Activated naive CD8-positive, alpha-beta T cell (primary cell): ENCODE measurements around the gene TTC39B.

Experiments
- H3K27ac Mint-ChIP-seq: one replicate; pipeline ENCODE4 v1.8.0; 2021; ENCODE audit warnings: mixed read lengths
- H3K27me3 Mint-ChIP-seq: one replicate; pipeline ENCODE4 v1.8.0; 2021; ENCODE audit warnings: mixed read lengths
- H3K36me3 Mint-ChIP-seq: one replicate; pipeline ENCODE4 v1.8.0; 2021; ENCODE audit warnings: mixed read lengths
- H3K4me1 Mint-ChIP-seq: one replicate; pipeline ENCODE4 v1.8.0; 2021; ENCODE audit warnings: low read depth, mixed read lengths
- H3K4me3 Mint-ChIP-seq: one replicate; pipeline ENCODE4 v1.8.0; 2021; ENCODE audit warnings: mild to moderate bottlenecking, mixed read lengths
- H3K9me3 Mint-ChIP-seq: one replicate; pipeline ENCODE4 v1.8.0; 2021; ENCODE audit warnings: low read depth, mixed read lengths

The TTC39B gene

DNA sequence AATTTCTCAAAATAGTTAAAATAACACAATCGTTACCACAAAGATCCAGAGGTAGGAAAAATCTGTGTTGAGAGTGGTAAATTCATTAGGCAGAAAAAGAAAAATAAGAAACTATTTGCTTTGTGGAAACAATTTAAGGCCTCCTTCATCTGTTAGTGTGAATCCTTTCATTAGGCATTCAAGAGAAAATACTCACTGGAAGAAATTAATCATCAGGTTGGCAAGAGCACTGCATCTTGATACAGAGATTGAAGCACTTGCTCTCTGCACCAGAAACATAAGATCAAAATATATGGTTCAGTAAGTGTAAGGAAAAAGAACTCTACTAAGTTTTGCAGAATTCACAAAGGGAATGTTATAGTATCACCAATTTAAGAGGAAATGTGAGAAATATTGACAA, 44.4 kb downstream of the TTC39B start:
- peaks cover 19% of the 10 kb centered on the region for H3K4me1 Mint-ChIP-seq
- no peak overlapping the region for H3K4me3 Mint-ChIP-seq
- H3K9me3 Mint-ChIP-seq = no peaks in the 10 kb centered on the region
- H3K27ac Mint-ChIP-seq = no peak overlapping the region
- peaks cover 27% of the 10 kb centered on the region for H3K36me3 Mint-ChIP-seq
- no peaks in the 10 kb centered on the region for H3K27me3 Mint-ChIP-seq

- H3K36me3 Mint-ChIP-seq = peaks cover 11% of the 10 kb centered on the region
- no peaks in the 10 kb centered on the region for H3K27me3 Mint-ChIP-seq
- peaks cover 12% of the 10 kb centered on the region for H3K4me1 Mint-ChIP-seq
- no peak overlapping the region for H3K4me3 Mint-ChIP-seq
- no peaks in the 10 kb centered on the region for H3K9me3 Mint-ChIP-seq
- H3K27ac Mint-ChIP-seq = no peak overlapping the region
These were observed 50.6 kb downstream of the TTC39B start for GRCh38 chr9:15256426-15256825.

DNA sequence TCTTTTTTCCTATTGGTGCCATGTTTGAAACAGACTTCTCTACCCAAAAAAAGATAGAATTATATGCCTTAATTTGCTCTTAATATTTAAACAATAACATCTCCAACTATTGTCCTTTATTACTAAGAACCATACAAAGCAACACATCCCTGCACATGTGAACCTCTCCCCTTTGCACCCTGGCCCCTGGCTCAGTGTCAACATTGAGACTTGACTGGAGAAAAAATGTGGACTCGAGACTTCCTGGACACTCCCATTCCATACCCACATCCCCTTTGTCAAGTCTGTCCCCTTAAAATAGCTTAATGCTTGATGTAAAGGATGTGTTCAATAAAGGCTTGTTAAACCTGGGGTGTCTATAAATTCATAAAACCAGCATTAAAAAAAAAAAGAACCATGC, 53.2 kb downstream of the TTC39B start:
- Mint-ChIP-seq H3K27me3 (no peaks in the 10 kb centered on the region), H3K4me1 (peaks cover 32% of the 10 kb centered on the region), H3K27ac (no peak overlapping the region), H3K36me3 (peaks cover 6% of the 10 kb centered on the region), H3K4me3 (no peak overlapping the region), H3K9me3 (no peaks in the 10 kb centered on the region)

DNA sequence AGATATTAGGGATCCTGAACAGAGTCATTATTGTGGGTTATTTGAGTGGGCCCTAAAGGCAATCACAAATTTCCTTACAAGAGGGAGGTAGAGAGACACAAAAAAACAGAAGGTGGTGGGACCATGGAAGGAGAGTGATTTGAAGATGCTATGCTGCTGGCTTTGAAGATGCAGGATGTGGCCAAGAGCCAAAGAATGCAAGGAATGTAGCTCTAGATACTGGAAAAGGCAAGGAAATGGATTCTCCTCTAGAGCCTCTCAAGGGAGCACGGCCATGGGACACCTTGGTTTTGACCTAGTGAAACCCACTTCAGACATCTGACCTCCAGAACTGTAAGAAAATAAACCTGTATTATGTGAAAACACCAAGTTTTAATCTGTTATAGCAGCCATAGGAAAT, 53.8 kb downstream of the TTC39B start:
- H3K36me3 Mint-ChIP-seq = peaks cover 5% of the 10 kb centered on the region
- H3K27ac Mint-ChIP-seq = no peak overlapping the region
- H3K27me3 Mint-ChIP-seq = no peaks in the 10 kb centered on the region
- H3K9me3 Mint-ChIP-seq = no peaks in the 10 kb centered on the region
- H3K4me1 Mint-ChIP-seq = peaks cover 35% of the 10 kb centered on the region
- no peak overlapping the region for H3K4me3 Mint-ChIP-seq

GRCh38 chr9:15249981-15250380, 57.0 kb downstream of the TTC39B start:
- H3K27me3 Mint-ChIP-seq = no peaks in the 10 kb centered on the region
- no peaks in the 10 kb centered on the region for H3K9me3 Mint-ChIP-seq
- peaks cover 54% of the 10 kb centered on the region for H3K4me1 Mint-ChIP-seq
- no peak overlapping the region for H3K27ac Mint-ChIP-seq
- H3K36me3 Mint-ChIP-seq = peaks cover 6% of the 10 kb centered on the region
- no peak overlapping the region for H3K4me3 Mint-ChIP-seq

DNA sequence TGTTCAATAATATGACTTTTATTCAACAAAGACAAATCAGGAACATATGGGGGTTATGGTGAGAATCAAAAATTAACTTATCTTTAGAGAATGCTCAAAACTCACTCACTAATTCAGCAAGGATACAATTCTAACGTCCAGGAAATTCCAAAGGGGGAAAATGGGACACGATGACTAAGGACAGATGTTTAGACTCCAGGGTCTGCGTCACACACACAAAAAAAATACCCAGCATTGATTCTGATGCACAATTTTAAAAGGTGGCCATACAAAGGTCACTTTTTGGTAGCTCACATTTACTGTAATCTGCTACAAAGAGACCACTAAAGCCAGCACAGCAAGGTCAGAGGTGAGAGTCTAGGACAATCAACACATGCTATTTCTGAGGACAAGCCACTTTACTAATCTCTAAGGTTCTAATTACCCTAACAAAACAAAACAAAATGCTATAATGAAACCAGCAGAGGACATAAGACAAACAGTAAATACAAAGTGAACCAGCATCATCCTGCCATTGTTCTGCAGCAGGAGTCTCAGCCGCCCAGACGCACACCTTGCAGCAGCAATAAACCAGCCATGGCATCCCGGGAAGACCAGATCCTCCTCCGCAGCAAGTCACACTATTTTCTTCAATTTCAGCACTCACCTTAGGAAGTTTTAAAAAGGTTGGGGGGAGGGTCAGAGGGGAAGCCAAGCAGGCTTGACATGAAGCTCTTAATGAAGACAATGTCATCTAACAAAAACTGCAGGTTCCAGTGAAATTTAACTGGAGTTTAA, 57.8 kb downstream of the TTC39B start:
- Mint-ChIP-seq H3K36me3 (peaks cover 7% of the 10 kb centered on the region), H3K27me3 (no peaks in the 10 kb centered on the region), H3K9me3 (no peaks in the 10 kb centered on the region), H3K27ac (no peak overlapping the region), H3K4me3 (no peak overlapping the region), H3K4me1 (peaks cover 59% of the 10 kb centered on the region)

DNA sequence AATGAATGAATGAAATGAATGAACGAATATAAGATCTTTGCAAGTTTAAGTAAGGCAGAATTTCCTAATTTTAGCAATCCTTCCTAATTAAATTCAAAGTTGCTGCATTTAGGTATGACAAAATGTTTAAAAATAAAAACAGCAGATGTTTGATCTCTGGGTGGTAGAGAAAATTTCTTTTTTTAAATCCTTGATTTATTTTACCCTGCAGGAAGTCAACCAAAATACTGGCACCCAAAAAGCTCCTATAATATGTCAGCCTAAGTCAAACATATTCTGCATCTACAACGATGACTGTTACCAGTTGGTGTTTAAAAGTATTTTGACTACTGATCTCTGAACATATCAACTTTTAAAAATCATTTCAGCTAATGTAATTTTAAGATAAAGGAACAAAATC, 58.4 kb downstream of the TTC39B start:
- Mint-ChIP-seq H3K36me3 (peaks cover 9% of the 10 kb centered on the region), H3K9me3 (no peaks in the 10 kb centered on the region), H3K27me3 (no peaks in the 10 kb centered on the region), H3K27ac (no peak overlapping the region), H3K4me1 (peaks cover 59% of the 10 kb centered on the region), H3K4me3 (no peak overlapping the region)

DNA sequence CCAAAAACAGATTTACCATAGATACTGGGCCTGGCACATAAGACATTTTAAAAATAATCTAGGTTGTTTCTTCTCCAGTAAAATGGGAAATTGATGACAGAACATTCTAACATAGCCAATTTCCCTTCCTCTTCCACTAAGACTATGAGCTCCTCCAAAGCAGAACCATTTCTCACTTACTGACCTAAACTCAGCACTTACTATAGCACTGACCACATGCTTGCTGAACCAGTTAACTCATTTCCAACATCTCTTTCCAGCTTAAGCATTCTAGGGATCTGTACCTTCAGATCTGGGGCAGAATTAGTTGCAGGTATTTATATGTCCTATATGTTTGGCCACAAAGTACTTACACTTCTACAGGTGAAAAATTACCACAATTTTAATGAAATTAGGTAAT, 58.9 kb downstream of the TTC39B start:
- Mint-ChIP-seq H3K4me1 (peaks cover 58% of the 10 kb centered on the region), H3K4me3 (no peak overlapping the region), H3K9me3 (no peaks in the 10 kb centered on the region), H3K27ac (no peak overlapping the region), H3K27me3 (no peaks in the 10 kb centered on the region), H3K36me3 (peaks cover 12% of the 10 kb centered on the region)

DNA sequence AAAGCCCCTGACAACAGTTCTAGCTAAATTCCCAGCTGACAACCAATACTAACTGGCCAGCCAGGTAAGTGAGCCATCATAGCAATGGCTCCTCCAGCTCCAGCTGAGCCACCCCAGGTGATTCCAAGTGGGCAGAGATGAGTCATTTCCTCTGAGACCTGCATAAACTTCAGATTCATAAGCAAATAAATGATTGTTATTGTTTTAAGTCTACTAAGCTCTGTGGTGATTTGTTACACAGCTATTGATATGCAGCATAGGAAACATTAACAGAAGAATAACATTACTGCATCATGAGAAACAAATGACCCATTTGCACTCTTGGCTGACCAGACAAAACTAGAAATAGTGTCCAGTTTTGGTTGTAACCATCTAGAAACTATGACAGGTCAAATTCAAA, 60.3 kb downstream of the TTC39B start:
- H3K36me3 Mint-ChIP-seq = peaks cover 13% of the 10 kb centered on the region
- no peak overlapping the region for H3K4me3 Mint-ChIP-seq
- peaks cover 56% of the 10 kb centered on the region for H3K4me1 Mint-ChIP-seq
- H3K27me3 Mint-ChIP-seq = no peaks in the 10 kb centered on the region
- H3K9me3 Mint-ChIP-seq = no peaks in the 10 kb centered on the region
- H3K27ac Mint-ChIP-seq = peak overlapping the region; percentile 16

- H3K4me1 Mint-ChIP-seq = peaks cover 55% of the 10 kb centered on the region
These were observed 60.8 kb downstream of the TTC39B start for GRCh38 chr9:15246243-15246642.

DNA sequence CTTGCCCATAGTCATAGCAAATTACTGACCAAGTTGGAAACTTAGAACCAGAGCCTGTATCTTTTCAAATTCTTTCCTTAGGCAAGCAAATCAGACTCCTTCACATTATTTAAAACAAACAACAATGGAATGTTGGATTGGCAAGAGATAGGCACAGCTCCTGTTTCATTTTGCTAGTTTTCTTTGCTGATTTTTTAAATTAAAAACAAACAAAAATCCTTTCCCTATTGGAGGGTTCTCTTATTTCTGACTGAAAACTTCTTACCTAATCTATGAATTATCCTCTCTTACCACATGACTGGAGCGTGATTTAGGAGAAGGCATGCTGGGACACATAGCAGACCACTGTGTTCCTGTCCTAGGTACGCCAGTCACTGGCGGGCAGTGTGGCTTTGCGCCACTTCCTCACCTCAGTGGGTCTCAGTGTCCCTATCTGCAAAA, 63.0 kb downstream of the TTC39B start:
- Mint-ChIP-seq H3K27ac (no peak overlapping the region), H3K36me3 (peaks cover 32% of the 10 kb centered on the region), H3K4me1 (peaks cover 46% of the 10 kb centered on the region), H3K27me3 (no peaks in the 10 kb centered on the region), H3K4me3 (no peak overlapping the region), H3K9me3 (peaks cover 18% of the 10 kb centered on the region)

More at GRCh38 chr9:15246243-15246642, 60.8 kb downstream of the TTC39B start:
- peaks cover 13% of the 10 kb centered on the region for H3K36me3 Mint-ChIP-seq
- H3K4me3 Mint-ChIP-seq = no peak overlapping the region
- H3K27ac Mint-ChIP-seq = peak overlapping the region; percentile 16
- H3K9me3 Mint-ChIP-seq = no peaks in the 10 kb centered on the region
- H3K27me3 Mint-ChIP-seq = no peaks in the 10 kb centered on the region

- Mint-ChIP-seq H3K27ac (no peak overlapping the region), H3K4me1 (peaks cover 40% of the 10 kb centered on the region), H3K9me3 (peaks cover 26% of the 10 kb centered on the region), H3K27me3 (no peaks in the 10 kb centered on the region), H3K36me3 (peaks cover 41% of the 10 kb centered on the region), H3K4me3 (no peak overlapping the region)
These were observed 63.9 kb downstream of the TTC39B start for GRCh38 chr9:15243081-15243480.

DNA sequence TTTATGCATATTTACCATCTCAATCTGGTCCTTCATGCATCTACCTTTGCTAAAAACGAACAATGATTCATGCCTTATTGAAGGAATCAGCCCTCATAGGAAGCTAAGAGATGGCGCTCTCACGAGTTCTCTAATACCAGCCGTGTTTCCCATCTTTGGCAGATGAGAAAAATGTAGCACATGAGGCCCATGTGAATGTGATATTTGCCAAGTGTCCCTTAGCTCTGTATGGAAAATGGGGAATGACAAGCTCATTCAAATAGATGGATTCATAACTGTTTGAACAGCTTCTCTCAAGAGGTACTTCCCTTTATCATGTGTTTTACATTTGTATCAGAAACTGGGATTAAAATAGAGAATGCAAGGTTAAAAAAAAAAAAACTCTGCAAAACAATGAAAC, 66.1 kb downstream of the TTC39B start:
- no peaks in the 10 kb centered on the region for H3K27me3 Mint-ChIP-seq
- H3K9me3 Mint-ChIP-seq = peaks cover 45% of the 10 kb centered on the region
- H3K36me3 Mint-ChIP-seq = peaks cover 56% of the 10 kb centered on the region
- H3K4me1 Mint-ChIP-seq = peaks cover 32% of the 10 kb centered on the region
- H3K4me3 Mint-ChIP-seq = no peak overlapping the region
- no peak overlapping the region for H3K27ac Mint-ChIP-seq

DNA sequence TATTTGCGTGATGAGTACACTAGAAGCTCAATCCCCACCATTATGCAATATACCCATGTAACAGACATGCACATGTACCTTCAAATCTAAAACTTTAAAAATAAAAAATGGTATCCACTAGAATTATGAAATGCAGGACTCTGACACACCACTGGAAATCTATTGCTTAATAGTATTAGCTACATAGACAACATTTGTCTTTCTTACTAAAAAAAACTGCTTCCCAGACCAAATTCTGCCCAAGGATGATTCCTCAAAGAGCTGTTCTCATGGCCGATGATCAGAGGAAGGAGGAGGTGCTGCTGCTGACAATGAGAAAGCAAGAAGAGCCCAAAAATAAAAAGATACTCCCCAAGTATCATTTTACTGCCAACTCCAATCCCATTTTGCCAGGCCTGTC, 67.2 kb downstream of the TTC39B start:
- H3K27me3 Mint-ChIP-seq = no peaks in the 10 kb centered on the region
- no peak overlapping the region for H3K27ac Mint-ChIP-seq
- H3K9me3 Mint-ChIP-seq = peaks cover 49% of the 10 kb centered on the region
- H3K4me3 Mint-ChIP-seq = no peak overlapping the region
- peaks cover 25% of the 10 kb centered on the region for H3K4me1 Mint-ChIP-seq
- peaks cover 58% of the 10 kb centered on the region for H3K36me3 Mint-ChIP-seq

DNA sequence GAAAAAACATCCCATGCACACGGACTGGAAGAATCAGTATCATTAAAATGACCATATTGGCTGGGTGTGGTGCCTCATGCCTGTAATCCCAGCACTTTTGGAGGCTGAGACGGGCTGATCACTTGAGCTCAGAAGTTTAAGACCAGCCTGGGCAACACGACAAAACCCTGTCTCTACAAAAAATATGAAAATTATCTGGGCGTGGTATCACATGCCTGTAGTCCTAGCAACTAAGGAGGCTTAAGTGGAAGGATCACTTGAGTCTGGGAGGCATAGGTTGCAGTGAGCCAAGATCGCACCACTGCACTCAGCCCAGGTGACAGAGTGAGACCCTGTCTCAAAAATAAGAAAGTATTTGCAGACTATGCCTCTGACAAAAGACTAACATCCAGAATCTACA, 68.4 kb downstream of the TTC39B start:
- H3K4me3 Mint-ChIP-seq = no peak overlapping the region
- no peak overlapping the region for H3K27ac Mint-ChIP-seq
- H3K9me3 Mint-ChIP-seq = peaks cover 49% of the 10 kb centered on the region
- peaks cover 55% of the 10 kb centered on the region for H3K36me3 Mint-ChIP-seq
- no peaks in the 10 kb centered on the region for H3K27me3 Mint-ChIP-seq
- H3K4me1 Mint-ChIP-seq = peaks cover 19% of the 10 kb centered on the region

- Mint-ChIP-seq H3K4me1 (peaks cover 19% of the 10 kb centered on the region), H3K27me3 (no peaks in the 10 kb centered on the region), H3K4me3 (no peak overlapping the region), H3K27ac (no peak overlapping the region), H3K9me3 (peaks cover 47% of the 10 kb centered on the region), H3K36me3 (peaks cover 53% of the 10 kb centered on the region)
These were observed 71.4 kb downstream of the TTC39B start for GRCh38 chr9:15235658-15236057.
